ENCODE results near the gene SPDYE16. TPM values are rescaled to one million over a fixed set of nuclear protein-coding genes. Genes with fewer than 3 reads are reported as not detected.
"Not testable (repeated sequence)": the region's sequence is repeated elsewhere in the genome, so short reads cannot be mapped to it uniquely, and the experiment has no call there.

Gene SPDYE16

DNA sequence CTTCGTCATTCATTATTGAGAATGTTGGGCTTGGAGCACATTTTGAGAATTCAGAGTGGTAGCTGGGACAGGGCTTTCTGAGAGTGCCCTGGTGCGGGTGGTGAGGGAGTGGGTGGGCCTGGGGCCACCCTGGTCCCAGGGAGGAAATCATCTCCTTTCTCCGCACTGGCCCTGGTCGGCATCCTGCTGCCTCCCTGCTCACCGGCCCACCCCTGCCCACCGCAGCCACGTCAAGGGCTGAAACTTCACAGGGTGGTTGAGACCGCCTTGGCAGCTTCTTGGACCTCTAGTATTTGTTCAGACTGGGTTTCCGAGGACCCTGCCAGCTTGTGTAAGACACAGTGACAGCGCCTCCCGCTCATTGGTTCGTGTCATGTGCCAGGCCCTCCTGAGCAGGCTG is 58.6 kb downstream of the SPDYE16 start:
- not testable (repeated sequence) for H3K79me1 ChIP-seq (replicated peaks; ENCODE audit: low read length, poor library complexity, severe bottlenecking); H2AFZ ChIP-seq (ENCODE audit: low read depth, low read length); H3K4me3 ChIP-seq (ENCODE audit: insufficient read depth in 1 of 2, low read depth in 1 of 2, low read length in 2 of 2); H3K27me3 ChIP-seq (ENCODE audit: control insufficient read depth in 1 of 2, insufficient read depth in 1 of 2, low read length in 2 of 2); H3K27ac ChIP-seq (ENCODE audit: low read length, poor library complexity, severe bottlenecking); H3K9me3 ChIP-seq (ENCODE audit: control insufficient read depth, low read length); H3K14ac ChIP-seq (ENCODE audit: low read length in 2 of 2); DNase-seq; H2BK12ac ChIP-seq (ENCODE audit: low read length in 2 of 2); H4K8ac ChIP-seq (ENCODE audit: low read length); H4K91ac ChIP-seq (ENCODE audit: low read length); H3K4ac ChIP-seq (ENCODE audit: low read depth in 1 of 2, low read length in 2 of 2); H3K4me1 ChIP-seq (ENCODE audit: control insufficient read depth, insufficient read depth, low read depth, low read length); H2BK120ac ChIP-seq (ENCODE audit: low read depth, low read length); H3K9ac ChIP-seq (ENCODE audit: low read length); H2BK5ac ChIP-seq (ENCODE audit: low read depth, low read length, poor library complexity, severe bottlenecking); H2AK5ac ChIP-seq (ENCODE audit: low read length, severe bottlenecking); H3K18ac ChIP-seq (ENCODE audit: low read depth in 1 of 2, low read length in 2 of 2); H3K23ac ChIP-seq (ENCODE audit: low read length in 2 of 2); H3K4me2 ChIP-seq (ENCODE audit: low read length, poor library complexity, severe bottlenecking); H2BK15ac ChIP-seq (ENCODE audit: low read depth, poor library complexity, severe bottlenecking)
- peaks cover 9 to 17% of the 10 kb centered on the region in 2 experiments for H3K36me3 ChIP-seq (ENCODE audit: control insufficient read depth in 1 of 2, insufficient read depth in 2 of 2, low read depth in 1 of 2, low read length in 2 of 2)
- no CpG with 5 or more reads among the region's 12 CpGs for WGBS

DNA sequence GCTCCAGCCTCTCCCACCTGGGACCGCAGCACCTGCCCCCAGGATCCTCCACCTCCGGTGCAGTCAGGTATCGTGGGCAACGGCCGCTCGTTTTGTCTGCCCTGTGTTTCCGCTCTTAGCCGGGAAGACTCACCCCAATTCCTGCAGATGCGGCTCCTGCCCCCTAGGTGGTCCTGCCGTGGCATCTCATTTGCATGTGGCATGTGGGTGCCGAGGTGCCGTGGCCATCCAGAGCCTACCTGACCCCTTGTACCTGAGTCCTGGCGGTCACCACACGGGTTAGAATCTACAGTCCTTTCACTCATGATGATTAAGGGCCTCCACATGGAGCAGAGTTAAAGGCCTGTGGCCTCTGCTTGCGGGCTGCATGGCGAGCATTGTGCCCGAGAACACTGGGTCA is 60.0 kb downstream of the SPDYE16 start:
- H2AFZ ChIP-seq (ENCODE audit: low read depth, low read length); H4K91ac ChIP-seq (ENCODE audit: low read length); H3K4me3 ChIP-seq (ENCODE audit: insufficient read depth in 1 of 2, low read depth in 1 of 2, low read length in 2 of 2); H2BK15ac ChIP-seq (ENCODE audit: low read depth, poor library complexity, severe bottlenecking); H3K18ac ChIP-seq (ENCODE audit: low read depth in 1 of 2, low read length in 2 of 2); H2BK12ac ChIP-seq (ENCODE audit: low read length in 2 of 2); DNase-seq; H3K27me3 ChIP-seq (ENCODE audit: control insufficient read depth in 1 of 2, insufficient read depth in 1 of 2, low read length in 2 of 2); H3K4ac ChIP-seq (ENCODE audit: low read depth in 1 of 2, low read length in 2 of 2); H3K4me2 ChIP-seq (ENCODE audit: low read length, poor library complexity, severe bottlenecking); H3K23ac ChIP-seq (ENCODE audit: low read length in 2 of 2); H3K79me1 ChIP-seq (replicated peaks; ENCODE audit: low read length, poor library complexity, severe bottlenecking); H3K4me1 ChIP-seq (ENCODE audit: control insufficient read depth, insufficient read depth, low read depth, low read length); H2AK5ac ChIP-seq (ENCODE audit: low read length, severe bottlenecking); H2BK120ac ChIP-seq (ENCODE audit: low read depth, low read length); H3K14ac ChIP-seq (ENCODE audit: low read length in 2 of 2); H2BK5ac ChIP-seq (ENCODE audit: low read depth, low read length, poor library complexity, severe bottlenecking); H3K27ac ChIP-seq (ENCODE audit: low read length, poor library complexity, severe bottlenecking); H3K9ac ChIP-seq (ENCODE audit: low read length); H4K8ac ChIP-seq (ENCODE audit: low read length); H3K9me3 ChIP-seq (ENCODE audit: control insufficient read depth, low read length): not testable (repeated sequence)
- WGBS, result 87% methylated on average over 9 of the region's 17 CpGs
- H3K36me3 ChIP-seq (ENCODE audit: control insufficient read depth in 1 of 2, insufficient read depth in 2 of 2, low read depth in 1 of 2, low read length in 2 of 2), result peaks cover 9 to 17% of the 10 kb centered on the region in 2 experiments

DNA sequence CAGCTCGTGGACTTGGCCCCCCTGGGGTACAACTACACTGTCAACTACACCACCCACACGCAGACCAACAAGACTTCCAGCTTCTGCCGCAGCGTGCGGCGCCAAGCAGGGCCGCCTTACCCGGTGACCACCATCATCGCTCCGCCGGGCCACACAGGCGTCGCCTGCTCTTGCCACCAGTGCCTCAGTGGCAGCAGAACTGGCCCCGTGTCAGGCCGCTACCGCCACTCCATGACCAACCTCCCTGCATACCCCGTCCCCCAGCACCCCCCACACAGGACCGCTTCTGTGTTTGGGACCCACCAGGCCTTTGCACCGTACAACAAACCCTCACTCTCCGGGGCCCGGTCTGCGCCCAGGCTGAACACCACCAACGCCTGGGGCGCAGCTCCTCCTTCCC is 60.4 kb downstream of the SPDYE16 start:
- not testable (repeated sequence) for H3K4me2 ChIP-seq (ENCODE audit: low read length, poor library complexity, severe bottlenecking); H3K18ac ChIP-seq (ENCODE audit: low read depth in 1 of 2, low read length in 2 of 2)
- WGBS, result over 99% methylated on average over 24 of the region's 24 CpGs

More for the DNA sequence above, 60.4 kb downstream of the SPDYE16 start:
- not testable (repeated sequence) for H2BK120ac ChIP-seq (ENCODE audit: low read depth, low read length); H3K4me3 ChIP-seq (ENCODE audit: insufficient read depth in 1 of 2, low read depth in 1 of 2, low read length in 2 of 2); H2BK5ac ChIP-seq (ENCODE audit: low read depth, low read length, poor library complexity, severe bottlenecking); H3K14ac ChIP-seq (ENCODE audit: low read length in 2 of 2); H2AK5ac ChIP-seq (ENCODE audit: low read length, severe bottlenecking); H3K79me1 ChIP-seq (replicated peaks; ENCODE audit: low read length, poor library complexity, severe bottlenecking); H4K8ac ChIP-seq (ENCODE audit: low read length); H2AFZ ChIP-seq (ENCODE audit: low read depth, low read length); H3K27me3 ChIP-seq (ENCODE audit: control insufficient read depth in 1 of 2, insufficient read depth in 1 of 2, low read length in 2 of 2); H3K4ac ChIP-seq (ENCODE audit: low read depth in 1 of 2, low read length in 2 of 2); H2BK15ac ChIP-seq (ENCODE audit: low read depth, poor library complexity, severe bottlenecking); H3K9me3 ChIP-seq (ENCODE audit: control insufficient read depth, low read length); H2BK12ac ChIP-seq (ENCODE audit: low read length in 2 of 2); H3K23ac ChIP-seq (ENCODE audit: low read length in 2 of 2); H3K27ac ChIP-seq (ENCODE audit: low read length, poor library complexity, severe bottlenecking); DNase-seq; H3K9ac ChIP-seq (ENCODE audit: low read length); H4K91ac ChIP-seq (ENCODE audit: low read length); H3K4me1 ChIP-seq (ENCODE audit: control insufficient read depth, insufficient read depth, low read depth, low read length)
- peaks cover 9 to 17% of the 10 kb centered on the region in 2 experiments for H3K36me3 ChIP-seq (ENCODE audit: control insufficient read depth in 1 of 2, insufficient read depth in 2 of 2, low read depth in 1 of 2, low read length in 2 of 2)

Small RNA genes lying within 50 kb of the gene (small RNA-seq; reads per million reads assigned to genes)
- not detected for gene RF00019 (ENCODE audit: low read depth)
